Aorta (tissue), 5 donors: Measurements from ENCODE around the gene SMC1A. TPM values are rescaled to one million over a fixed set of nuclear protein-coding genes. Genes with fewer than 3 reads are reported as not detected.

Source experiments
- ATAC-seq: fragments of 200-7000 bp; cut with Tn5 transposase; one replicate; pipeline ENCODE4 v1.9.1; 2022; ENCODE audit warnings: moderate library complexity; ENCODE audit not compliant: low FRiP score
- DNase-seq, 2 donors: peaks; one replicate each; pipeline ENCODE4 v3.0.0-alpha.2; 2020
- H3K27ac ChIP-seq, 2 donors: one replicate each; pipeline ENCODE4 v1.5.1; 2013; ENCODE audit warnings: low read length in 2 of 2, mild to moderate bottlenecking in 2 of 2, moderate library complexity in 2 of 2, control low read depth in 1 of 2, inconsistent platforms in 1 of 2, low read depth in 1 of 2
- H3K27me3 ChIP-seq, 2 donors: one replicate each; pipeline ENCODE4 v1.6.1; 2013; ENCODE audit warnings: control low read depth in 1 of 2, low read length in 1 of 2, mild to moderate bottlenecking in 1 of 2, moderate library complexity in 1 of 2; ENCODE audit not compliant: insufficient read depth in 2 of 2, control insufficient read depth in 1 of 2
- H3K36me3 ChIP-seq, 2 donors: one replicate each; pipeline ENCODE4 v1.6.1; 2013; ENCODE audit warnings: control low read depth in 1 of 2, low read length in 1 of 2, mild to moderate bottlenecking in 1 of 2; ENCODE audit not compliant: insufficient read depth in 2 of 2, control insufficient read depth in 1 of 2
- H3K4me1 ChIP-seq, 2 donors: one replicate each; pipeline ENCODE4 v1.6.1; 2013; ENCODE audit warnings: low read length in 2 of 2, control low read depth in 1 of 2, mild to moderate bottlenecking in 1 of 2, moderate library complexity in 1 of 2; ENCODE audit not compliant: insufficient read depth in 2 of 2, control insufficient read depth in 1 of 2
- H3K4me3 ChIP-seq, 2 donors: one replicate each; pipeline ENCODE4 v1.5.1; 2013; ENCODE audit warnings: low read length in 2 of 2, control low read depth in 1 of 2, mild to moderate bottlenecking in 1 of 2
- H3K9me3 ChIP-seq: one replicate; pipeline ENCODE4 v1.6.1; 2013; ENCODE audit warnings: mild to moderate bottlenecking, low read length; ENCODE audit not compliant: control insufficient read depth
- WGBS, 2 donors: extraction: QIAGEN DNeasy Blood & Tissue Kit; methylation state at CpG; one replicate each; pipeline ENCODE4 v1.1.7; 2013; 5-methylcytosine and 5-hydroxymethylcytosine counted together
- intact Hi-C, 2 donors: fragments of 100-400 bp; cut with DNase I; formaldehyde crosslinking; loops; one replicate each; pipeline versions ENCODE4 v1.14.2 to v1.15.0; 2022
- microRNA-seq, 2 donors: library from miRNA; unstranded; fragments of <30 nt; microRNA quantifications; one replicate each; pipeline ENCODE4 v1.2.0, GENCODE V29; 2020
- polyA plus RNA-seq, 2 donors: library from polyadenylated mRNA; stranded (reverse); fragments of 200-250 nt; gene quantifications; one replicate each; pipeline ENCODE4 v1.2.3, GENCODE V29; 2013
- total RNA-seq, 2 donors: library from RNA; stranded (reverse); fragmentation: NEBNext Ultra II Directional; extraction: Animal tissue kit (Norgen Biotek cat#: 25700); gene quantifications; one replicate each; pipeline ENCODE4 v1.2.1, GENCODE V29; 2021
- donor health status: healthy with polysubstance abuse.
- donor health status: Bipolar disorder and iron deficiency.
- donor health status: DM: no; HTN: no; CAD: no.
- donor health status: DM: no; HTN: no; CAD: no.
- donor health status: DM: yes; HTN: yes; CAD: no.

Gene SMC1A
- total and polyA plus RNA-seq, 4 donors = 5.6 to 57.3 (median 31.5) TPM

DNA sequence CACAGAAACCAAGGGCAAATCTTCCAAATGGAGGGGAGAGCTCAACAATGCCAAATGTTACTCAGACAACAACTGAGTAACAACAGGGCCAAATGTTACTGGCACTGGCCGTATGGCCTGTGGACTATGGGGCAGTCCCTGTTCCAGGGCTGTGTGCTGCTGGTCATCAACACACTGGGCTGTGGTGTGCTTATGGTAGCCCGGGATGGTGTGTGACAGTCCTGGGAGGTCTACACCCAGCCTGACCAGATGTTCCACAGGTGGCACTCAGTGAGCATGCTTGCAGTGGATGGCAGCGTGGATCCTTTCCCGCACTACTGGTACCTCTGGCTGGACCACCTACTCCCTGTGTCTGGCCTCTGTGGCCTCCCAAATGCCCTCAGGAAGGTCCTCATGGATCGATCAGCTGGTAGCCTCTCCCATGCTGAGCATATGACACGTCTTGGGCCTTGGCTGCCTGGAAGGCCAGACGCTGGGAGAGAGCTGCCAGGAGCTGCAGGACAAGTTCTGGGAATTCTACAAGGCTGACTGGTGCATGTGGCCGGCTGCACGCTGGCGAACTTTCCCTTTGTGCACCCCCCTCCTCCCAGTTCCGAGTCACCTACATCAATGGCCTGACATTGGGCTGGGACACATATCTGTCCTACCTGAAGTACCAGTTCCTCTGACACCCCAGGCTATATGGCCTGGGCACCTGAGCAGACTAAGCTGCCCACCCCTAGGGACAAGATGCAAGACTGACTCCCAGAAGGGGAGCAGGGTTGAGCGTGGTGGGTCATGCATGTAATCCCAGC is 81.4 kb downstream of the SMC1A start:
- no peaks in the 10 kb centered on the region for H3K27me3 ChIP-seq
- no peak overlapping the region for H3K27ac ChIP-seq
- 69 to 70% methylated on average over 12 of the region's 12 CpGs for WGBS, 2 donors
- no peak overlapping the region for H3K4me3 ChIP-seq
- no peaks in the 10 kb centered on the region for H3K9me3 ChIP-seq
- no peaks in the 10 kb centered on the region for H3K36me3 ChIP-seq
- no peaks in the 10 kb centered on the region for H3K4me1 ChIP-seq
- ATAC-seq = peak; percentile 46
- DNase-seq = no peak
- intact Hi-C loops = no loop called here

DNA sequence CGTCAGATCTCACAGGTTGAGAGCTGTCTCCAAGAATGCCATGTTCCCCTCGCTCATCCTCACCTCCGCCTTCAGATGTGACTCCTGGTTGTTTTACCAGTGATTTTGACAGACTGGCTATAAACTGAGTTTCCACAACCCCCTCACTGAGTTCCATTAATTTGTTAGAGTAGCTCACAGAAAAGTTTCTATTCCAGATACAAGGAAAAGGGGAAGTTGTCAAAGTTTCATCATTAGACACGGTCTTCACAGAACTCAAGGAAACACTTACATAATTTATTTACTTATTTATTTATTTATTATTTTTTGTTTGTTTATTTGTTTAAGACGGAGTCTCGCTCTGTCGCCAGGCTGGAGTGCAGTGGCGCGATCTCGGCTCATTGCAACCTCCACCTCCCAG is 85.4 kb downstream of the SMC1A start:
- H3K36me3 ChIP-seq = no peaks in the 10 kb centered on the region
- 82 to 84% methylated on average over 10 of the region's 10 CpGs for WGBS, 2 donors
- no peaks in the 10 kb centered on the region for H3K4me1 ChIP-seq
- no peak for DNase-seq
- intact Hi-C loops = no loop called here
- no peak overlapping the region for H3K27ac ChIP-seq
- no peaks in the 10 kb centered on the region for H3K27me3 ChIP-seq
- no peaks in the 10 kb centered on the region for H3K9me3 ChIP-seq
- ATAC-seq = no peak
- H3K4me3 ChIP-seq = no peak overlapping the region

DNA sequence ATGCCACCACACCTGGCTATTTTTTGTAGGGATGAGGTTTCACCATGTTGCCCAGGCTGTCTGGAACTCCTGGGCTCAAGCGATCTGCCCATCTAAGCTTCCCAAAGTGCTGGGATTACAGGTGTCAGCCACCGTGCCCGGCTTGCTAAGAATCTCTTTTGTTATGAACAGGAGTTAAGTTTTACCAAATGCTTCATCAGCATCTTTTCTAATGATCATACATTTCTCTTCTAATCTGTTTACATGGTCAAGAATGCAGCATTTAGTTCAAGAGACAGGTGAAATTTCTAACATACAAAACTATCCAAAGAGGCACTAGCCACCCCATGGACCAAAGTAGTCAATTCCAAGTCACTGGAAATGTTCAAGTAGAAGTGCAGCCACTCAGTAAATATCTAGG is 88.6 kb downstream of the SMC1A start:
- no peaks in the 10 kb centered on the region for H3K27me3 ChIP-seq
- ATAC-seq = no peak
- 75 to 87% methylated on average over 3 of the region's 3 CpGs for WGBS, 2 donors
- H3K4me3 ChIP-seq = no peak overlapping the region
- H3K27ac ChIP-seq = no peak overlapping the region
- no peaks in the 10 kb centered on the region for H3K9me3 ChIP-seq
- intact Hi-C loops = no loop called here
- H3K36me3 ChIP-seq = no peaks in the 10 kb centered on the region
- no peak for DNase-seq
- H3K4me1 ChIP-seq = no peaks in the 10 kb centered on the region

DNA sequence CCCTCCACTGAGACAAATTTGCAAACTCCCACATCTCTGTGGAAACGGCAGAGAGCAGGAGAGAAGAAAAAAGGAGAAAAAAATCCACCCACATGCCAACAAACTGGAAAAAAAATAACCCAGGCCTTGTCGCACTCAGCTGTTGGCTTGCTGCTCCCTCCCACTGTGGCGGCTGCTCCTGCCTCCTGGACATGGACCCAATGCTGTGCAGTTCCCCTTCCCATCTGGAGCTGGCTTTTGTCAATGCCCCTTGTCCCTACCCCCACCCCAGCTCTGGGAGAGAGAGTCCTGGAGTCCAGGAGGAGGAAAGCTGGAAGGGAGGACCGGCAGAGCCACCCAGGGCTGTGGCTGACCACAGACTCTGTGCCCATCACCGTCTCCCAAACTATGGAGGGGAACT is 90.2 kb downstream of the SMC1A start:
- H3K4me1 ChIP-seq = no peaks in the 10 kb centered on the region
- no peak overlapping the region for H3K4me3 ChIP-seq
- H3K27me3 ChIP-seq = no peaks in the 10 kb centered on the region
- H3K36me3 ChIP-seq = no peaks in the 10 kb centered on the region
- H3K27ac ChIP-seq = no peak overlapping the region
- 28 to 33% methylated on average over 5 of the region's 5 CpGs for WGBS, 2 donors
- intact Hi-C loops = no loop called here
- ATAC-seq (no peak), DNase-seq (no peak)
- no peaks in the 10 kb centered on the region for H3K9me3 ChIP-seq

DNA sequence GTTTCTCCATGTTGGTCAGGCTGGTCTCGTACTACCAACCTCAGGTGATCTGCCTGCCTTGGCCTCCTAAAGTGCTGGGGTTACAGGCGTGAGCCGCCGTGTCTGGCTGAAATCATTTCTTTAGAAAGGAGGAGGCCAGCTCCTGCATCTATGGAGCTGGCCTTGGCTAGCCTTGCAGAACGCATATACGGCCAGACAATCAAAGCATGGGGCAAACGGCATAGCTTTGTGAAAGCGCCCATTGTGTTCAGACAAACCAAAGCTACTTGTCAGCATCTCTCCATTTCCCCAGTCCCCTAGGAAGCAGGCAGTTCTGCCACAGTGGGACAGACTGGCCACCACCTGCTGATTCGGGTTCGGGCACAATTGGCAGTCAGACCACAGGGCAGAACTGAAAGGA is 92.1 kb downstream of the SMC1A start:
- DNase-seq (no peak), ATAC-seq (no peak)
- H3K27ac ChIP-seq = no peak overlapping the region
- WGBS, 2 donors = 85 to 87% methylated on average over 10 of the region's 10 CpGs
- H3K27me3 ChIP-seq = no peaks in the 10 kb centered on the region
- H3K4me3 ChIP-seq = no peak overlapping the region
- no peaks in the 10 kb centered on the region for H3K36me3 ChIP-seq
- intact Hi-C loops = loop anchor here in 1 of 2 donors (2.0 kb wide), 1 partner anchor 46 kb away; no protein-coding TSS in a partner anchor
- H3K9me3 ChIP-seq = no peaks in the 10 kb centered on the region
- H3K4me1 ChIP-seq = no peaks in the 10 kb centered on the region

DNA sequence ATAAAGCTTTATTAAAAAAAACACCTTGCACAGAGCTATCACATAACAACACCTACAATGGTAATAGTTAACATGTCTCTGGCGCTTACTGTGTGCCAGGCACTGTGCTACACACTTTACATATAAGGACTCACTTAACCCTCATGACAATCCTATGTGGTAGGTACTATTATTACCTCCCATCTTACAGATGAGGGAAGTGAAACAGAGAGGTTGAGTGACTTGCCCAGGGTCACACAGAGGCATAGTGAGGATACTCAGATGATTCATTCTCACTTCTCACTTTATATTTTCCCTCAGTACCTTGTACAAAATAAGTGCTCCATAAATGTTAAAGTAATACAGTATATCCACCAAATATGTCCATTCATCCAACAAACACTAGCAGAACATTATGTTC is 97.7 kb downstream of the SMC1A start:
- no peaks in the 10 kb centered on the region for H3K4me1 ChIP-seq
- ATAC-seq = no peak
- H3K9me3 ChIP-seq = no peaks in the 10 kb centered on the region
- WGBS, 2 donors = 81 to 98% methylated on average over 1 of the region's 1 CpG
- H3K4me3 ChIP-seq = no peak overlapping the region
- intact Hi-C loops = no loop called here
- no peak overlapping the region for H3K27ac ChIP-seq
- H3K36me3 ChIP-seq = no peaks in the 10 kb centered on the region
- no peak for DNase-seq
- no peaks in the 10 kb centered on the region for H3K27me3 ChIP-seq

Small RNA genes lying within 50 kb of the gene (microRNA-seq; reads per million reads assigned to microRNA genes)
- gene MIR6857 = 0 to 1.8 reads per million in 2 donors

Other genes with a start within 250 kb of the SMC1A start
- gene KDM5C, start 197.4 kb downstream of the SMC1A start, total RNA-seq = 100 to 1,000 TPM in 1 of 2 donors, 10 to 100 TPM in 1; 78.7 to 118 TPM
- 10 to 100 TPM; 14.0 to 37.1 TPM for gene KDM5C, start 197.4 kb downstream of the SMC1A start, polyA plus RNA-seq
- 10 to 100 TPM; 17.1 to 27.4 TPM for gene IQSEC2, start 141.1 kb downstream of the SMC1A start, total RNA-seq
- gene IQSEC2, start 141.1 kb downstream of the SMC1A start, polyA plus RNA-seq = 10 to 100 TPM; 15.2 to 15.4 TPM
- gene RIBC1, start 219 bp upstream of the SMC1A start, total RNA-seq = under 1 TPM; 0.48 to 0.58 TPM
- gene RIBC1, start 219 bp upstream of the SMC1A start, polyA plus RNA-seq = 1 to 10 TPM in 1 of 2 donors, under 1 TPM in 1; 0.69 to 1.0 TPM
- 10 to 100 TPM; 51.0 to 64.2 TPM for gene HSD17B10, start 11.7 kb upstream of the SMC1A start, total RNA-seq
- 10 to 100 TPM; 75.8 to 86.0 TPM for gene HSD17B10, start 11.7 kb upstream of the SMC1A start, polyA plus RNA-seq